ENCODE data around the gene MEP1A.
A peak's percentile ranks its signal among the peaks of the same experiment; 100 is the strongest.

Gene MEP1A

GRCh38 chr6:46792635-46793034 is 554 bp upstream of the MEP1A start:
- Histone ChIP-seq H4K91ac (ENCODE audit: low read depth, low read length) (no peak overlapping the region), H4K8ac (ENCODE audit: low read depth, low read length) (no peak overlapping the region), H3K18ac (ENCODE audit: low read length) (no peak overlapping the region), H2BK5ac (ENCODE audit: low read depth, low read length, poor library complexity) (no peak overlapping the region), H3K27me3 (ENCODE audit: insufficient read depth, low read length) (no peaks in the 10 kb centered on the region), H3K9ac (ENCODE audit: low read length) (no peak overlapping the region), H3K23ac (ENCODE audit: low read length) (no peak overlapping the region), H4K12ac (ENCODE audit: low read depth, low read length) (no peak overlapping the region), H3K79me2 (ENCODE audit: control insufficient read depth, insufficient read depth, low read length, poor library complexity) (no peaks in the 10 kb centered on the region), H3K27ac (ENCODE audit: low read depth, low read length) (no peak overlapping the region), H2AFZ (ENCODE audit: insufficient read depth, low read length, poor library complexity) (no peak overlapping the region), H3K36me3 (ENCODE audit: control insufficient read depth in 1 of 2, insufficient read depth in 2 of 2, low read length in 2 of 2) (no peaks in the 10 kb centered on the region), H3K4me1 (ENCODE audit: control insufficient read depth in 1 of 2, insufficient read depth in 2 of 2, low read length in 2 of 2) (no peaks in the 10 kb centered on the region), H2BK12ac (ENCODE audit: low read length) (no peak overlapping the region), H2BK120ac (ENCODE audit: insufficient read depth, low read length, poor library complexity) (no peak overlapping the region), H3K4me3 (ENCODE audit: low read depth, low read length) (no peak overlapping the region), H3K4me2 (ENCODE audit: low read length) (no peak overlapping the region), H2AK5ac (ENCODE audit: low read length) (no peak overlapping the region), H3K9me3 (ENCODE audit: insufficient read depth, low read depth, low read length) (no peaks in the 10 kb centered on the region), H3K4ac (ENCODE audit: low read depth, low read length) (no peak overlapping the region), H3K79me1 (ENCODE audit: low read length) (no peaks in the 10 kb centered on the region), H3K14ac (ENCODE audit: low read length) (no peak overlapping the region)
- no CpG with 5 or more reads among the region's 1 CpG for WGBS (ENCODE audit: extremely low coverage, insufficient coverage, insufficient read length)
- DNase-seq, result no peak

- no peak overlapping the region for H3K4ac ChIP-seq (ENCODE audit: low read depth, low read length)
- no peak overlapping the region for H3K23ac ChIP-seq (ENCODE audit: low read length)
- H2AK5ac ChIP-seq (ENCODE audit: low read length), result no peak overlapping the region
- no peaks in the 10 kb centered on the region for H3K27me3 ChIP-seq (ENCODE audit: insufficient read depth, low read length)
- no peak overlapping the region for H3K14ac ChIP-seq (ENCODE audit: low read length)
- DNase-seq, result no peak
- no peaks in the 10 kb centered on the region for H3K4me1 ChIP-seq (ENCODE audit: control insufficient read depth in 1 of 2, insufficient read depth in 2 of 2, low read length in 2 of 2)
- H2BK120ac ChIP-seq (ENCODE audit: insufficient read depth, low read length, poor library complexity), result no peak overlapping the region
- H3K27ac ChIP-seq (ENCODE audit: low read depth, low read length), result no peak overlapping the region
- H3K79me1 ChIP-seq (ENCODE audit: low read length), result no peaks in the 10 kb centered on the region
- no peak overlapping the region for H3K9ac ChIP-seq (ENCODE audit: low read length)
- no peaks in the 10 kb centered on the region for H3K79me2 ChIP-seq (ENCODE audit: control insufficient read depth, insufficient read depth, low read length, poor library complexity)
- no peak overlapping the region for H4K8ac ChIP-seq (ENCODE audit: low read depth, low read length)
- no peaks in the 10 kb centered on the region for H3K9me3 ChIP-seq (ENCODE audit: insufficient read depth, low read depth, low read length)
- H3K4me3 ChIP-seq (ENCODE audit: low read depth, low read length), result no peak overlapping the region
- H2AFZ ChIP-seq (ENCODE audit: insufficient read depth, low read length, poor library complexity), result no peak overlapping the region
- no peak overlapping the region for H4K12ac ChIP-seq (ENCODE audit: low read depth, low read length)
- no peak overlapping the region for H2BK12ac ChIP-seq (ENCODE audit: low read length)
- H3K18ac ChIP-seq (ENCODE audit: low read length), result no peak overlapping the region
- no peak overlapping the region for H2BK5ac ChIP-seq (ENCODE audit: low read depth, low read length, poor library complexity)
- H3K4me2 ChIP-seq (ENCODE audit: low read length), result no peak overlapping the region
- H3K36me3 ChIP-seq (ENCODE audit: control insufficient read depth in 1 of 2, insufficient read depth in 2 of 2, low read length in 2 of 2), result no peaks in the 10 kb centered on the region
- WGBS (ENCODE audit: extremely low coverage, insufficient coverage, insufficient read length), result no CpG with 5 or more reads among the region's 3 CpGs
- H4K91ac ChIP-seq (ENCODE audit: low read depth, low read length), result no peak overlapping the region
Observed at GRCh38 chr6:46794068-46794467, 879 bp downstream of the MEP1A start.

- Histone ChIP-seq H3K4me1 (ENCODE audit: control insufficient read depth in 1 of 2, insufficient read depth in 2 of 2, low read length in 2 of 2) (no peaks in the 10 kb centered on the region), H3K23ac (ENCODE audit: low read length) (no peak overlapping the region), H2BK12ac (ENCODE audit: low read length) (no peak overlapping the region), H3K27me3 (ENCODE audit: insufficient read depth, low read length) (no peaks in the 10 kb centered on the region), H3K9me3 (ENCODE audit: insufficient read depth, low read depth, low read length) (no peaks in the 10 kb centered on the region), H2AK5ac (ENCODE audit: low read length) (no peak overlapping the region), H3K4ac (ENCODE audit: low read depth, low read length) (no peak overlapping the region), H3K14ac (ENCODE audit: low read length) (no peak overlapping the region), H2BK5ac (ENCODE audit: low read depth, low read length, poor library complexity) (no peak overlapping the region), H3K79me1 (ENCODE audit: low read length) (no peaks in the 10 kb centered on the region), H4K91ac (ENCODE audit: low read depth, low read length) (no peak overlapping the region), H3K36me3 (ENCODE audit: control insufficient read depth in 1 of 2, insufficient read depth in 2 of 2, low read length in 2 of 2) (no peaks in the 10 kb centered on the region), H3K79me2 (ENCODE audit: control insufficient read depth, insufficient read depth, low read length, poor library complexity) (no peaks in the 10 kb centered on the region), H3K18ac (ENCODE audit: low read length) (no peak overlapping the region), H2BK120ac (ENCODE audit: insufficient read depth, low read length, poor library complexity) (no peak overlapping the region), H3K27ac (ENCODE audit: low read depth, low read length) (no peak overlapping the region), H3K4me3 (ENCODE audit: low read depth, low read length) (no peak overlapping the region), H3K4me2 (ENCODE audit: low read length) (no peak overlapping the region), H4K12ac (ENCODE audit: low read depth, low read length) (no peak overlapping the region), H4K8ac (ENCODE audit: low read depth, low read length) (no peak overlapping the region), H3K9ac (ENCODE audit: low read length) (no peak overlapping the region), H2AFZ (ENCODE audit: insufficient read depth, low read length, poor library complexity) (no peak overlapping the region)
- no CpG with 5 or more reads among the region's 3 CpGs for WGBS (ENCODE audit: extremely low coverage, insufficient coverage, insufficient read length)
- no peak for DNase-seq
Observed at GRCh38 chr6:46795816-46796215, 2.6 kb downstream of the MEP1A start.

- Histone ChIP-seq H3K36me3 (ENCODE audit: control insufficient read depth in 1 of 2, insufficient read depth in 2 of 2, low read length in 2 of 2) (no peaks in the 10 kb centered on the region), H3K23ac (ENCODE audit: low read length) (no peak overlapping the region), H4K12ac (ENCODE audit: low read depth, low read length) (no peak overlapping the region), H3K4ac (ENCODE audit: low read depth, low read length) (no peak overlapping the region), H2BK12ac (ENCODE audit: low read length) (no peak overlapping the region), H2BK5ac (ENCODE audit: low read depth, low read length, poor library complexity) (no peak overlapping the region), H3K4me3 (ENCODE audit: low read depth, low read length) (no peak overlapping the region), H4K8ac (ENCODE audit: low read depth, low read length) (no peak overlapping the region), H4K91ac (ENCODE audit: low read depth, low read length) (no peak overlapping the region), H3K9me3 (ENCODE audit: insufficient read depth, low read depth, low read length) (no peaks in the 10 kb centered on the region), H2BK120ac (ENCODE audit: insufficient read depth, low read length, poor library complexity) (no peak overlapping the region), H3K27me3 (ENCODE audit: insufficient read depth, low read length) (no peaks in the 10 kb centered on the region), H2AFZ (ENCODE audit: insufficient read depth, low read length, poor library complexity) (no peak overlapping the region), H3K4me2 (ENCODE audit: low read length) (no peak overlapping the region), H3K79me2 (ENCODE audit: control insufficient read depth, insufficient read depth, low read length, poor library complexity) (no peaks in the 10 kb centered on the region), H3K4me1 (ENCODE audit: control insufficient read depth in 1 of 2, insufficient read depth in 2 of 2, low read length in 2 of 2) (no peaks in the 10 kb centered on the region), H3K18ac (ENCODE audit: low read length) (no peak overlapping the region), H3K79me1 (ENCODE audit: low read length) (no peaks in the 10 kb centered on the region), H3K14ac (ENCODE audit: low read length) (no peak overlapping the region), H3K27ac (ENCODE audit: low read depth, low read length) (no peak overlapping the region), H3K9ac (ENCODE audit: low read length) (no peak overlapping the region), H2AK5ac (ENCODE audit: low read length) (no peak overlapping the region)
- WGBS (ENCODE audit: extremely low coverage, insufficient coverage, insufficient read length), result no CpG with 5 or more reads among the region's 5 CpGs
- DNase-seq, result peak in 1 of 2 donors; percentile 36
Observed at GRCh38 chr6:46796848-46797580, 3.8 kb downstream of the MEP1A start.

All from trophoblast cell (in vitro differentiated cells and primary cell).